ENCODE measurements around the gene AGPAT3. TPM values are rescaled to one million over a fixed set of nuclear protein-coding genes. Genes with fewer than 3 reads are reported as not detected.

The AGPAT3 gene
- total RNA-seq, 2 experiments from 2014 or later: 80.3 to 93.1 TPM

DNA sequence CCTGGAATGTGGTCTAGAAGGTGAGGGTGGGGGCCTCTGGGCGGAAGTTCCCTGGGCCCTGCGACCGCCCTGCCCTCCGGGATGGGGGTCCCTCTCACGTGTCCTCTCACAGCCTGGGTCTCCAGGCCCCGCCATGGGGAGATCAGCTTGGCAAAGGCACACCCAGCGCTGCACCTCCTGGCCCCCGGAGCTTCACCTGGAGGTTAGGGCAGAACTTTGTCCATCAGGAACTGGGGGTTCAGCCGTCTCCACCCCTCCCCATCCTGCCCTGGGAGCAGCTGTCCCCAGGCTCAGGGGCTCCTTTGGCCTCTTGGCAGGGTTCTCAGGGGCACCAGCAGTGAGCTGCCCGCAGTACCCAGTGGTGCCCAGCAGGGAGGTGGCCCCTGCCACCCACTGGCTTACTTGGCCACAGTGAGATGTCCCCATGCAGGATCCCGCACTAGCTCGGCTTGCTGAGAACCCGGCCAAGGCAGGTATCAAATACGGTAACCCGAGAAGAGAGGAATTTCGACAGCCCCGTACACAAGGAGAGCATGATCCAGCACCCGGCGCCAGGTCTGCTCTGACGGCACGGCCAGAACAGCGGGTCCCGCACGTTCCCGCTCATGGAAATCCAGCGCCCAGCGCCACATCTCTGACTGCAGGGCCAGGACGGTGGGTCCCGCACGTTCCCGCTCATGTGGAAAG is 38.9 kb upstream of the AGPAT3 start:
- Mint-ChIP-seq H3K9me3 (no peaks in the 10 kb centered on the region), H3K27me3 (peaks cover 8% of the 10 kb centered on the region), H3K36me3 (ENCODE audit: low read depth) (no peaks in the 10 kb centered on the region), H3K4me1 (no peaks in the 10 kb centered on the region), H3K4me3 (no peak overlapping the region), H3K27ac (no peak overlapping the region)
- CTCF ChIA-PET: interaction anchor here (0.7 to 2.3 kb wide), 5 partner anchors 9 to 123 kb away, joined by 3 to 12 read pairs (median 4); no protein-coding TSS in a partner anchor
- DNase-seq: no peak
- POLR2A ChIA-PET: no interaction called here

DNA sequence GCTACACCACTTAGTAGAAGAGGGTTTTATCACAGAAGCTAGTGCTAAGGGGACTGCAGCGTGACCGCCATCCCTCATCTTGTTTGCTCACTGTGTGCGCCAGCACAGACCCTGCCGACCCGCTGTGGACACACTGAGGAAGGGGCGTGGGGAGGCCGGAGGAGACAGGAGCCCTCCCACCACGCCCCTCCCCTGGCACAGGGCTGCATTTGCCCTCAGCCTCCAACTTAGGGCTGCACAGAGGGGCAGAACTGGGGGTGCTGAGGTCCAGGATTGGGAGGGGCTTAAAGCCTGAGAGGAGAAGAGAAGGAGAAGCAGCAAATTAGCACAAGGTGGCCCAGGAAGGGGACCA is 38.4 kb upstream of the AGPAT3 start:
- ChIA-PET POLR2A (no interaction called here), CTCF (interaction anchor here (1.0 to 2.3 kb wide), 3 partner anchors 8 to 122 kb away, joined by 3 to 12 read pairs (median 5); no protein-coding TSS in a partner anchor)
- Mint-ChIP-seq H3K4me3 (no peak overlapping the region), H3K36me3 (ENCODE audit: low read depth) (no peaks in the 10 kb centered on the region), H3K27me3 (peaks cover 8% of the 10 kb centered on the region), H3K9me3 (no peaks in the 10 kb centered on the region), H3K4me1 (no peaks in the 10 kb centered on the region), H3K27ac (no peak overlapping the region)
- no peak for DNase-seq

DNA sequence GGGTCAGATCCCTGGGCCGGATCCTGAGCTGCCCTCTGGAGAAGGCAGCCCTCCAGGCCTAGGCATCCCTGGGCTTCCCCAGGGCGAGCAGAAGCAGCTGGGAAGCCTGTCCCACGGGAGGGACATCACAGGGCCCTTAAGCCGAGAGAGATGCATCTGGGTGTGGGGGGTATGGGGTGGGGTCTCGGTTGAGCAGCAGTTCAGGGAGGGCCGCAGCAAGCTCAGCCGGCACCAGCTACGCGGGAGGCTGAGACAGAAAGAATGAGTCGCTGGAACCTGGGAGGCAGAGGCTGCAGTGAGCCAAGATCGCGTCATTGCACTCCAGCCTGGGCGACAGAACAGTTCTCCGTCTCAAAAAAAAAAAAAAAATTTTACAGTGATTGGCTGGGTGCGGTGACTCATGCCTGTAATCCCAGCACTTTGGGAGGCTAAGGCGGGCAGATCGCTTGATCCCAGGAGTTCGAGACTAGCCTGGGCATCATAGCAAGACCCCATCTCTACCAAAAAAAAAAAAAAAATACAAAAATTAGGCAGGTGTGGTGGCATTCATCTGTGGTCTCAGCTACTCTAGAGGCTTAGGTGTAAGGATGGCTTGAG is 37.9 kb upstream of the AGPAT3 start:
- ChIA-PET CTCF (interaction anchor here (0.7 to 2.3 kb wide), 3 partner anchors 8 to 38 kb away, joined by 3 to 12 read pairs (median 5); no protein-coding TSS in a partner anchor), POLR2A (no interaction called here)
- Mint-ChIP-seq H3K36me3 (ENCODE audit: low read depth) (no peaks in the 10 kb centered on the region), H3K9me3 (no peaks in the 10 kb centered on the region), H3K27ac (no peak overlapping the region), H3K27me3 (peaks cover 8% of the 10 kb centered on the region), H3K4me1 (no peaks in the 10 kb centered on the region), H3K4me3 (no peak overlapping the region)
- no peak for DNase-seq

- H3K9me3 Mint-ChIP-seq: peaks cover 4% of the 10 kb centered on the region
- DNase-seq: no peak
- no peaks in the 10 kb centered on the region for H3K4me1 Mint-ChIP-seq
- CTCF ChIA-PET: no interaction called here
- H3K27ac Mint-ChIP-seq: no peak overlapping the region
- POLR2A ChIA-PET: no interaction called here
- peaks cover 13% of the 10 kb centered on the region for H3K27me3 Mint-ChIP-seq
- no peak overlapping the region for H3K4me3 Mint-ChIP-seq
- H3K36me3 Mint-ChIP-seq (ENCODE audit: low read depth): no peaks in the 10 kb centered on the region
These were observed 35.9 kb upstream of the AGPAT3 start for GRCh38 chr21:43829161-43829560.

DNA sequence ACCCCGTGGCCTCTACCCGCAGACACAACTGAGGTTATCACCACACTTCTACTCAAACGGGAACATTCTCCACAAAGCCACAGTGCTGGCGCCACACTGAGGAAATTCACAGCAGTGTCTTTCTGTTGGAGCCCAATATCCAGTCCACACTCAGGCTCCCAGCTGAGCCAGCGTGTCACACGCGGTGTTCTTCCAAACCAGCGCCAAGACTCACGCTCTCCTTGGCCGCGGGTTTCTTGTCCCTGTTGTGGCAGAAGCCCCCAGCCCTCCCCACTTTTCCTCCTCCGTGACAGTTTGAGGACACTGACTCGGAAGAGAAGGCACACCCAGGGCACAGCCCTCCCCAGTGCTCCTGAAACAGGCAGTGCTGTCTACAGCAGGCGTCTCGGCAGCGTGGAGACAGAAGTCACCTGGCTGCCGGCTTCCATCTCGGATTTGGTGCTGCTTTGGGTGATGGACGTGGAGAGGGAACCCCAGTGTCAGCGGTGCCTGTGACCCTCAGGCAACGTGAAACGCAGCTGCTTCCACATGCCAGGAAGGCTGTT is 35.4 kb upstream of the AGPAT3 start:
- Mint-ChIP-seq H3K27me3 (peaks cover 14% of the 10 kb centered on the region), H3K9me3 (peaks cover 4% of the 10 kb centered on the region), H3K4me1 (no peaks in the 10 kb centered on the region), H3K36me3 (ENCODE audit: low read depth) (no peaks in the 10 kb centered on the region), H3K4me3 (no peak overlapping the region), H3K27ac (no peak overlapping the region)
- ChIA-PET CTCF (interaction anchor here (1.2 kb wide), 1 partner anchor 27 kb away, joined by 3 read pairs; no protein-coding TSS in a partner anchor), POLR2A (no interaction called here)
- no peak for DNase-seq

DNA sequence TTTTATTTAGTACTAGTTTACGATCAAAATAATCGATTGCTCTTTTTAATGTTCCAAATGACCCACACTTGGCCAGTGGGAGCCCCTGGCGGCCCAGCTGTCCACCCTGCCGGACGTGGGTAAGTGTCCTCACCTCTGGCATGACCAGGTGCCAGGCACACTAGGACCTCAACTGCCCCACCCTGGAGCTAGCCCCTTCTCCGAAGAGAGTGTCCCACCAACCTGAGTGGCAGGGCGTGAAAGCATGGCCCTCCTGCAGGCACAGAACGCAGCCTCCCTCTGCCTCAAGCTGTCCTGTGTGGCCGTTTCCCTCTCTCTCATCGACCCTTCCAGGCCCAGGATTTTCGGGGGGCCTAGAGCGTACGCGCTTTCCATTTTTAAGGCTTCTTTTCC is 32.9 kb upstream of the AGPAT3 start:
- peaks cover 4% of the 10 kb centered on the region for H3K9me3 Mint-ChIP-seq
- peaks cover 29% of the 10 kb centered on the region for H3K27me3 Mint-ChIP-seq
- POLR2A ChIA-PET: no interaction called here
- no peak for DNase-seq
- H3K36me3 Mint-ChIP-seq (ENCODE audit: low read depth): no peaks in the 10 kb centered on the region
- H3K27ac Mint-ChIP-seq: no peak overlapping the region
- H3K4me3 Mint-ChIP-seq: no peak overlapping the region
- CTCF ChIA-PET: no interaction called here
- H3K4me1 Mint-ChIP-seq: peaks cover 6% of the 10 kb centered on the region

- Mint-ChIP-seq H3K4me1 (peaks cover 6% of the 10 kb centered on the region), H3K27ac (no peak overlapping the region), H3K4me3 (no peak overlapping the region), H3K27me3 (peaks cover 34% of the 10 kb centered on the region), H3K36me3 (ENCODE audit: low read depth) (no peaks in the 10 kb centered on the region), H3K9me3 (peaks cover 4% of the 10 kb centered on the region)
- POLR2A ChIA-PET: interaction anchor here (0.6 kb wide), 1 partner anchor 31 kb away, joined by 3 read pairs; no protein-coding TSS in a partner anchor
- no peak for DNase-seq
- CTCF ChIA-PET: no interaction called here
These were observed 32.4 kb upstream of the AGPAT3 start for GRCh38 chr21:43832648-43833047.

DNA sequence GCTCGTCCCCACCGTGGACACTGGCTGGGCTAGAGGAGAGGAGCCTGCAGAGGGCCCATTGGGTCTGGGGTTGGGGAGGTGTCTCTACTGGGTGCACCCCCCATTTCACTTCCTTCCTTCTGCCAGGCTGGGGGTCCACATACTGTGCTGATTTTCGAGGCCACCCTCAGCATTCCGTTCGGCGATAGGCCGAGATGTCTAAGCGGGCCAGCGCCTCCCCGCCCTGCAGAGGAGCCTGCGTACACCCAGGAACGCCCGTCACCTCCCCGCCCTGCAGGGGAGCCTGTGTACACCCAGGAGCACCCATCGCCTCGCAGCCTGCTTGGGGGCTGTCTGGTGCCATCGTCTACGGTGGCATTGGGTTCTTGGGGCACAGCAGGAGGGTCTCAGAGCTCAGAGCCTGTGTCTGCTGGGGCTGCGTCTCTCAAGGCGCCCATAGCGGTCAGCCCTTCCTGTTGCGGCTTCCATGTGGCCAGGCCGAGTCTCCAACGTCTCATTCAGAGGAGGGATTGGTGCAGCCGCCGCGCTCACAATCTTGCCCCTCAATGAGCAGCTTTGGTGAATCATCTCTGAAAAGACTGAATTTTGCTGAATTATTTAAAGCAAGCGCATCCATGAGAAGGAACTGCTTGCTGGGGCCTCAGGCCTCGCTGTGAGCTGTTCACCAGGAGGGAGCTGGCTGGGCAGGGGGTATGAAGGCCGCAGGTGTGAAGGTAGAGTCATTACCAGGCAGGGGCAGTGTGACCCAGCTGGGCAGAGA is 30.7 kb upstream of the AGPAT3 start:
- peaks cover 48% of the 10 kb centered on the region for H3K27me3 Mint-ChIP-seq
- POLR2A ChIA-PET: no interaction called here

GRCh38 chr21:43835050-43835449 is 30.0 kb upstream of the AGPAT3 start:
- no peak for DNase-seq
- no peak overlapping the region for H3K4me3 Mint-ChIP-seq
- peaks cover 7% of the 10 kb centered on the region for H3K4me1 Mint-ChIP-seq
- peaks cover 4% of the 10 kb centered on the region for H3K9me3 Mint-ChIP-seq
- H3K27ac Mint-ChIP-seq: no peak overlapping the region
- ChIA-PET POLR2A (interaction anchor here (0.5 kb wide), 1 partner anchor 29 kb away, joined by 4 read pairs; no protein-coding TSS in a partner anchor), CTCF (interaction anchor here (1.2 to 2.0 kb wide), 2 partner anchors 9 to 140 kb away, joined by 3 to 5 read pairs; no protein-coding TSS in a partner anchor)
- peaks cover 48% of the 10 kb centered on the region for H3K27me3 Mint-ChIP-seq
- H3K36me3 Mint-ChIP-seq (ENCODE audit: low read depth): no peaks in the 10 kb centered on the region

More for the DNA sequence above, 30.7 kb upstream of the AGPAT3 start:
- H3K36me3 Mint-ChIP-seq (ENCODE audit: low read depth): no peaks in the 10 kb centered on the region
- H3K9me3 Mint-ChIP-seq: peaks cover 4% of the 10 kb centered on the region
- CTCF ChIA-PET: interaction anchor here (2.0 kb wide), 1 partner anchor 8 kb away, joined by 5 read pairs; no protein-coding TSS in a partner anchor
- H3K27ac Mint-ChIP-seq: no peak overlapping the region
- peaks cover 6% of the 10 kb centered on the region for H3K4me1 Mint-ChIP-seq
- no peak overlapping the region for H3K4me3 Mint-ChIP-seq
- DNase-seq: no peak

DNA sequence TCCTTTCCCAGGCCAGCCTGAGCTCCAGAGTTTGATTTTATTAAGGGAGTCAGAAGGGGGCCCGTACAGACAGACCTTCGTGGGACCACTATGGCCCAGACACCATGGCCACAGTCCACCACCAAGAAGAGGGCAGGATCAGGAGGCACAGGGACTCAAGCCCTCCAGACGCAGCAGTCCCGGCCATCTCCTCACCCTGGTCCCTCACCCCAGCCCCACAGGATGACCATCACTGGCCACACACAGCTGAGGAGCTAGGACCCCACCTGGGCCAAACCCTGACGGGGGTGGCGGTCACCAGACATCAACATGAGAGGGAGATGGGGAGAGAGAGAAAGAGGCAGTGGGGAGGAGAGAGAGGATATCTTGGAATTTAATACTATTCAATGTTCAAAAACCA is 29.2 kb upstream of the AGPAT3 start:
- ChIA-PET POLR2A (interaction anchor here (0.5 kb wide), 1 partner anchor 28 kb away, joined by 4 read pairs; no protein-coding TSS in a partner anchor), CTCF (interaction anchor here (1.2 to 2.0 kb wide), 2 partner anchors 9 to 140 kb away, joined by 3 to 5 read pairs; no protein-coding TSS in a partner anchor)
- no peak overlapping the region for H3K4me3 Mint-ChIP-seq
- DNase-seq: no peak
- H3K4me1 Mint-ChIP-seq: peaks cover 7% of the 10 kb centered on the region
- peaks cover 45% of the 10 kb centered on the region for H3K27me3 Mint-ChIP-seq
- no peaks in the 10 kb centered on the region for H3K36me3 Mint-ChIP-seq (ENCODE audit: low read depth)
- peaks cover 4% of the 10 kb centered on the region for H3K9me3 Mint-ChIP-seq
- H3K27ac Mint-ChIP-seq: no peak overlapping the region

GRCh38 chr21:43836616-43837015 is 28.4 kb upstream of the AGPAT3 start:
- CTCF ChIA-PET: interaction anchor here (0.5 kb wide), 1 partner anchor 40 kb away, joined by 3 read pairs; no protein-coding TSS in a partner anchor
- Mint-ChIP-seq H3K4me3 (no peak overlapping the region), H3K36me3 (ENCODE audit: low read depth) (no peaks in the 10 kb centered on the region), H3K4me1 (peaks cover 7% of the 10 kb centered on the region), H3K27ac (no peak overlapping the region), H3K27me3 (peaks cover 44% of the 10 kb centered on the region), H3K9me3 (peaks cover 4% of the 10 kb centered on the region)
- POLR2A ChIA-PET: no interaction called here
- no peak for DNase-seq

GRCh38 chr21:43840259-43840658 is 24.8 kb upstream of the AGPAT3 start:
- DNase-seq: no peak
- ChIA-PET CTCF (interaction anchor here (1.3 kb wide), 1 partner anchor 29 kb away, joined by 3 read pairs; no protein-coding TSS in a partner anchor), POLR2A (no interaction called here)
- Mint-ChIP-seq H3K9me3 (peaks cover 4% of the 10 kb centered on the region), H3K36me3 (ENCODE audit: low read depth) (peaks cover 3% of the 10 kb centered on the region), H3K4me3 (no peak overlapping the region), H3K27me3 (peaks cover 33% of the 10 kb centered on the region), H3K4me1 (peaks cover 14% of the 10 kb centered on the region), H3K27ac (no peak overlapping the region)
